ENCODE results near the gene CRB1.
A peak's percentile ranks its signal among the peaks of the same experiment; 100 is the strongest.

The CRB1 gene

DNA sequence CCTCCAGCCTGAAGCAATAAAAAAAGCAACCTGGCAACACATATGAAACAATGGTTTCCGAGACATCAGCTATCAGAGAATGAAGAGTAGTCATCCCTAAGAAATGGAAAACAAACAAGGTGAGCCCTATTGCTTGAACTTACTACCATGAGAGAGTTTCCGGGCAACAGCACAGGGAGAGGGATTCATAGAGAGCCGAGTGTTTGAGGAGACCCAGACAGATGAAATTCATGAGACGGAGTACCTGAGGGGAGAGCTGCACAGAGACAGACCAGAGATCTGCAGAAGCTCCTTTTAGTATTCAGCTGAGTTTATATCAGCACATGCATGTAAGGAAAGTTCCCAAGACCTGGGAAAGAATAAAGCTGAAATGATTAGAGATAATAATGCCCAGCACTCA lies 19.8 kb downstream of the CRB1 start:
- TF ChIP-seq, protein P1, sequence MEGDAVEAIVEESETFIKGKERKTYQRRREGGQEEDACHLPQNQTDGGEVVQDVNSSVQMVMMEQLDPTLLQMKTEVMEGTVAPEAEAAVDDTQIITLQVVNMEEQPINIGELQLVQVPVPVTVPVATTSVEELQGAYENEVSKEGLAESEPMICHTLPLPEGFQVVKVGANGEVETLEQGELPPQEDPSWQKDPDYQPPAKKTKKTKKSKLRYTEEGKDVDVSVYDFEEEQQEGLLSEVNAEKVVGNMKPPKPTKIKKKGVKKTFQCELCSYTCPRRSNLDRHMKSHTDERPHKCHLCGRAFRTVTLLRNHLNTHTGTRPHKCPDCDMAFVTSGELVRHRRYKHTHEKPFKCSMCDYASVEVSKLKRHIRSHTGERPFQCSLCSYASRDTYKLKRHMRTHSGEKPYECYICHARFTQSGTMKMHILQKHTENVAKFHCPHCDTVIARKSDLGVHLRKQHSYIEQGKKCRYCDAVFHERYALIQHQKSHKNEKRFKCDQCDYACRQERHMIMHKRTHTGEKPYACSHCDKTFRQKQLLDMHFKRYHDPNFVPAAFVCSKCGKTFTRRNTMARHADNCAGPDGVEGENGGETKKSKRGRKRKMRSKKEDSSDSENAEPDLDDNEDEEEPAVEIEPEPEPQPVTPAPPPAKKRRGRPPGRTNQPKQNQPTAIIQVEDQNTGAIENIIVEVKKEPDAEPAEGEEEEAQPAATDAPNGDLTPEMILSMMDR (IDR thresholded peaks at IDR 0.05; ENCODE audit: low read depth, low read length), result no peak
- DNase-seq (ENCODE audit: low read depth in 2 of 2), result no peak
- no peak overlapping the region for H3K4me3 ChIP-seq (replicated peaks in 1 of 2; ENCODE audit: low read depth in 2 of 2, low read length in 2 of 2)

DNA sequence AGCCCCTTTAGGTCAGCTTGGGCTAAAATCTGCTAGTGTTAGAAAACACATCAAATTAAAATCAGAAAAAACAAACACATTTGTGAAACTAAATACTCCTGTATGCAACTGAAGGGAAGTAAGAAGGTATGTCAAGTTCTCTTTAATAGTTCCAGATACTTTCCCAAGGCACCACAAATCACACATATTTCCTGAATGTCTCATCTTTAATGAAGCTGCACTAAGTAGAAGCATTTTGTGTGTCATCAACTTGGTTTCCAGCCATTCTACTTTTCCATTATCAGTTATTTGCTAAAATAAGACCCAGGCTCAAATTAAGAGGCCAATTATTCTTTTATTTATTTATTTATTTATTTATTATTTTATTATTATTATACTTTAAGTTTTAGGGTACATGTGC lies 34.7 kb downstream of the CRB1 start:
- H3K4me3 ChIP-seq (replicated peaks in 1 of 2; ENCODE audit: low read depth in 2 of 2, low read length in 2 of 2), result no peak overlapping the region
- DNase-seq (ENCODE audit: low read depth in 2 of 2), result peak in 1 of 2 donors; percentile 30
- TF ChIP-seq, protein P1 (IDR thresholded peaks at IDR 0.05; ENCODE audit: low read depth, low read length), result no peak

DNA sequence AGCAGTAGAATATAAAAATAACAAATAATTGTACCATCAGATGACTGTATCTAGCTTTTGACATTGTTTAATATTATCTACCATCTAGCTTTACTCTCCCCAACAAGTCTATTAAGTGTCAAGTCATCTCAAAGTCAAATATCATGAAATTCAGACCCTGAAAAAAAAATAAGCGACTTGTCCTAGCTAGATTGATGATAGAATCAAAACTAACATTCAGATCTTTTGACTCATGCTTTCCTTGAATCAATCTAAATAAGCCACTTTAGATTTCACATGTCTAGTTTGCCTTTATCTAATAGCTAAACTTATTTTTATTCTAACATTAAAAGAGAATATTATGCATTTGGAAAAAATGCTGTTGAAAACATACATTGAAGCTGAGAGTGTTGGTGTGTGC lies 35.4 kb downstream of the CRB1 start:
- H3K4me3 ChIP-seq (replicated peaks in 1 of 2; ENCODE audit: low read depth in 2 of 2, low read length in 2 of 2), result no peak overlapping the region
- no peak for DNase-seq (ENCODE audit: low read depth in 2 of 2)
- TF ChIP-seq, protein P1 (IDR thresholded peaks at IDR 0.05; ENCODE audit: low read depth, low read length), result no peak

DNA sequence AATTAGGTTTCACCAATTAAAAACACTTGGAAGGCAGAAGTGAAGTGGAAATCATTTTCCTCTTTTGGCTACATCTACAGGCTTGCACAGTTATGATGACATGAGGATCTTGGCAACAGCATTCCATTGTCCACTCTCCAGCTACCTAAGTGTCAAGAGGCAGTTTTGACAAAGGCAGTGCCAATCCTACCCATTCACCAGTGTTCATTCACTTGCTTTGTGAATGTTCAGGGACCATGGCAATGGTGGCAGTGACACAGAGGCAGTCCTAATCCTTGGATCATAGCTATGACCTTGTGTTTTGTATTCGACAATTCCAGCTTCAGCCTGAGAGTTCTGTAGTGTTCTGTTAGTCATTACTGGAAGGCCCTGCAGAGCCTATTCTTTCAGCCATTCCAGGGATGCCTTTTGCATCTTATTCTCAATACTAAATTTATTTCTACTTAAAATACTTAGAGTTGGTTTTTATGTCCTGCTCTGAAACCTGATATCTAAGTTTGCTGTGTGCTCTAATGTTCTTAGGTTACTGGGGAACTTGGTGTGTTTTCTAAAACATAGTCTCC lies 36.7 kb downstream of the CRB1 start:
- no peak overlapping the region for H3K4me3 ChIP-seq (replicated peaks in 1 of 2; ENCODE audit: low read depth in 2 of 2, low read length in 2 of 2)
- DNase-seq (ENCODE audit: low read depth in 2 of 2), result no peak
- TF ChIP-seq, protein P1 (IDR thresholded peaks at IDR 0.05; ENCODE audit: low read depth, low read length), result no peak

DNA sequence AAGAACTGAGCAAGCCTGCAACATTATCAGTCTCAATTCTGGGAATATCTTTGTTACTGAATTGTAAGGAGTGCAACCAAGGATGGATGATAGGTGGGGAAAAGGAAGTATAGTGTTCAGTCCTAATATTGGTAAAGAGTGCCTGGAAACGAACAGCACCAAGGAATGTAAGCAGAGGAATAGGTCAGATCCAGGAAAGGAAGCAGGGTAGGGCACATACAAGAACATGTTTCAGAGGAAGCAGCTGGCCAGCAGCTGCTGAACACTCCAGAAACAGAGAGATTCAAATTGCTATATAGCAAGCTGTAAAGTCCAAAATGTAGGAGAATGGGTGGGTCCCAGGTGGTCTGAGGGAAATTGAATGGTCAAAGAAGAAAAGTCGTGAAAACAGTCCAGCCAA lies 37.9 kb downstream of the CRB1 start:
- DNase-seq (ENCODE audit: low read depth in 2 of 2), result no peak
- TF ChIP-seq, protein P1 (IDR thresholded peaks at IDR 0.05; ENCODE audit: low read depth, low read length), result no peak
- H3K4me3 ChIP-seq (replicated peaks in 1 of 2; ENCODE audit: low read depth in 2 of 2, low read length in 2 of 2), result no peak overlapping the region

DNA sequence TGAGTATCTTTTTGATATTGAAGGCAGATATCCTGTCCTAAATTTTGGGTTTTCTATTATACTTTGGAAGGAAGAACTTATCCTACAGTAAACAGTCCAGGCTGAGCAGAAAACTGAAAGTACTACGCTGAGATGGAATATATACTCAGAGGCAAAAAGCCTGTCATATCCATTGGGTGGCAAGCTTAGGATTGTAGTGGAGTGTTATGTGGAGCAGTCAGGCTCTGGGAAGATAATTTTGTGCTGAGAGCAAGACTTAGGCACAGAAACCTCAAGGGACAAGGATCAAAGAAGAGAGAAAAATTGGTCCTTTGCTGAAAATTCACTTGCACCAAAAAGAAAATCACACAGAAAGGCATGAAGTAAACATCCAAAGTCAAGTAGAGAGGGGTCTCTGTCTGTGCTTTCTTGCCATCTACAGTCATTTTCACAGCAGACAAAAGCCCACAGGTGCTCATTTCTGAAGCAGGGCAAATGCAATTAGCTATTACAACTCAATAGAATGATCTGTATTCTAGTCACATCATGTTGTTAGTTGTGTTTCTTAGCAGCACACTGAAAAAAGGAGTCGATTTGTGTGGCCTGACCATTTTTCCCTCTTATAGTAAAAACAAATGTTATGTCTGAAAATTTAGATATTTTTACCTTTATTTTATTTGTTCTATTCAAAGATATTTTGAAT lies 38.5 kb downstream of the CRB1 start:
- no peak overlapping the region for H3K4me3 ChIP-seq (replicated peaks in 1 of 2; ENCODE audit: low read depth in 2 of 2, low read length in 2 of 2)
- TF ChIP-seq, protein P1 (IDR thresholded peaks at IDR 0.05; ENCODE audit: low read depth, low read length), result no peak
- no peak for DNase-seq (ENCODE audit: low read depth in 2 of 2)
